Stimulated activated CD4-positive, alpha-beta T cell treated with anti-CD3 and anti-CD28 coated beads, Interleukin-12 subunit alpha, Interleukin-12 subunit beta, amount 100 ng/mL, for 24 hours (primary cell): ENCODE results near the gene ARNT2.
"Not testable (repeated sequence)": the region's sequence is repeated elsewhere in the genome, so short reads cannot be mapped to it uniquely, and the experiment has no call there.

ENCODE experiments used
- DNase-seq, 2 experiments: peaks; one replicate each; pipeline ENCODE4 v3.0.0-alpha.2; 2020; ENCODE audit warnings: low read depth in 2 of 2

The ARNT2 gene

DNA sequence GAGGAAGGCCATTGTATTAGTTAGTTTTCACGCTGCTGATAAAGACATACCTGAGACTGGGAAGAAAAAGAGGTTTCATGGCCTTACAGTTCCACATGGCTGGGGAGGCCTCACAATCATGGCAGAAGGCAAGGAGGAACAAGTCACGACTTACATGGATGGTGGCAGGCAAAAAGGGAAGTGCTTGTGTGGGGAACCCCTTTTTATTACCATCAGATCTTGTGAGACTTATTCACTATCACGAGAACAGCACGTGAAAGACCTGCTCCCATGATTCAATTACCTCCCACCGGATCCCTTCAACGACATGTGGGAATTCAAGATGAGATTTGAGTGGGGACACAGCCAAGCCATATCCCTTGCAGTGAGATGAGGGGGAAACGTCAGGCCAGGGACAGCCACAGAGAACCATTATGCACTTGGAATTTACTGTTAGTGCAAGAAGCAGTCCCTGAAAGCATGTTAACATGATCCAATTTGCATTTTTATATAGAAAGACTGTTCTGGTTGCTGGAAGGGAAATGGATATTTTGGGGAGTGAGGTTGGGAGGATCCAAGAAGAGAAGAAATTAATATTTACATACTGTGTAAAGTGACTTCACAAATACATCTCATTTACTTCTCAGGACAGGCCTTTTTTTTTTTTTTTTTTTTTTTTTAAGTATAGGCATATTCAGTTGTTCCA lies 87.1 kb downstream of the ARNT2 start:
- DNase-seq: no peak

DNA sequence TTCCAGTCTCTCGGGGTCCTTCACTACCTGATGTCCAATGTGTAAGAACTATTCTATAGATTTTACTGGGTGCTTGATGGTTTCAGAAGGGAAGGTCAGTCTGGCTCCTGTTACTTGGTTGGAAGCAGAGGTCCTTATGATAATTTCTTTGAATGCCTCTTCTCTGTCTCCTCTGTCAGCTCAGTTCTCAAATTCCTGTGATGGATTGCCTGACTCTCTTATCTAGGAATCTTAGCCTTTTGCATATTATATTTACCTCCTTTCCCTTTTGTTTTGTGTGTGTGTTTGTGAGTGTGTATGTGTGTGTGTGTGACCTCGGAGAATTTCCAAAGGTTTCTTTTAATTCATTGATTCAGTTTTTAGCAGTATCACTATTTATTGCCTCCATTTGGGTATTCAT lies 88.2 kb downstream of the ARNT2 start:
- DNase-seq: no peak

- no peak for DNase-seq
Observed at GRCh38 chr15:80492874-80493273, 88.7 kb downstream of the ARNT2 start.

- DNase-seq: no peak
Observed at GRCh38 chr15:80494351-80494751, 90.2 kb downstream of the ARNT2 start.

GRCh38 chr15:80494756-80495155 lies 90.6 kb downstream of the ARNT2 start:
- DNase-seq: no peak

DNA sequence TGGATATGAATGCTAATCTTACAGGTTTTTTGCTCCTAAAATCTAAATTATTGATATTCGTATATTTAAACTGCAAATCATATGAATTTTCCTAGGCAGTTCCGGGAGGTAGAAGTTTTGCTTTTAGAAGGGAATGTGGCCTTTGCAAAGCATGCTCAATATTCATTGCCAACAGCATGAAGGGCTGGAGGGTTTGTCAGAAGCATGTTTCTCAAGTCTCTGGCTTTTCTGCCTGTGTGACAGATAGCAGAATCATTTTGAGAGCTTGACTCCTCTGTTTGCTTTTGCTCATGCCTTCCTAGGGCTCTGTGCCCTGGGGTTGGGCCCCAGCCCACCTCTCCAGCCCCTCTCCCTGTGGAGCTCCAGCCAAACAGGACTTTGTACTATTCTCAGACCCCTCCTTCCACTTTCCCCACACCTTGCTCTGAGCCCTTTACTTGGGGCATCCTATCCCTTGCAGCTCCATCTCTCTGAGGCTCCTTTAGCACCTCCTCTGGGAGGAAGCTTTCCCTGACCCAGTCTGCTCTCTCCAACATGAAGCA lies 91.3 kb downstream of the ARNT2 start:
- DNase-seq: no peak

DNA sequence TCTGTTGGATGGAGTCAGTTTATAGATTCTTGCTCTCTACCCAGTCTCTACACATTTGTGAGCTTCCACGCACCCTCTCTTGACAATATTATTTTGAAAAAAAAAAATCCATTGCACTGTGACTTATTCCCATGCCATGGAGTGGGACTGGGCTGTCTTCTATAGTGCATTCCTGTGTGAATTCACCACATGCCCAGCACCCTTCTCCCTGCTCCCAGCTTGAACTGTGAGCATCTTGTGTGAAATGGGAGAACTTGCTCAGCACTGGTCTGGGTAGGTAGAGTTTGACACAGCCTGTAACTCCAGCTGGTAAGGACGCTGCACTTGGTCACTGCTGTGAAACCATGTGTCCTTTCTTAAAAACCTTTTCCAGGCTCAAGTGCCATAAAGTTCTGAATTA lies 91.9 kb downstream of the ARNT2 start:
- no peak for DNase-seq

- no peak for DNase-seq
Observed at GRCh38 chr15:80497221-80497620, 93.0 kb downstream of the ARNT2 start.

- no peak for DNase-seq
Observed at GRCh38 chr15:80498652-80499051, 94.5 kb downstream of the ARNT2 start.

- DNase-seq: no peak
Observed at GRCh38 chr15:80500021-80500420, 95.8 kb downstream of the ARNT2 start.

GRCh38 chr15:80501476-80501875 lies 97.3 kb downstream of the ARNT2 start:
- no peak for DNase-seq

GRCh38 chr15:80502782-80503181 lies 98.6 kb downstream of the ARNT2 start:
- DNase-seq: no peak

GRCh38 chr15:80503319-80503952 lies 99.3 kb downstream of the ARNT2 start:
- no peak for DNase-seq

DNA sequence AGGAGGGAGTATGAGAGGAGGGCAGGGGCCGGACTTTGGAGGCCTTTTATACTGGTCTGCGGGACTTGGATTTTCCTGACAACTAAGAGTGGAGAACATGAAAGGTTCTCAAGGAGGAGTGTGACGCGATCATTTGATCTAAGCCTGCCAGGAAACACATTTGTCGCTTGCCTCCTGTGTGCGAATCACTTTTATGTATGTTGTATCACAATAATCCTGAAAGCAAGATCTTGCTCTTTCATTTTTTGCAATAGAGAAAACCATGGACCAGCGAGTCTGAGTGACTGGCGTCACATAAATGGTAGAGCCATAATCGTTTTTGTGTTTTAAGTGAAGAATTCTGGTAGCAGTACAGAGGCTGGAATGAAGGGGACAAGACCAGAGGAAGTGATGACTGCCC lies 100.7 kb downstream of the ARNT2 start:
- DNase-seq: no peak

GRCh38 chr15:80506286-80506893 lies 102.2 kb downstream of the ARNT2 start:
- DNase-seq: no peak

DNA sequence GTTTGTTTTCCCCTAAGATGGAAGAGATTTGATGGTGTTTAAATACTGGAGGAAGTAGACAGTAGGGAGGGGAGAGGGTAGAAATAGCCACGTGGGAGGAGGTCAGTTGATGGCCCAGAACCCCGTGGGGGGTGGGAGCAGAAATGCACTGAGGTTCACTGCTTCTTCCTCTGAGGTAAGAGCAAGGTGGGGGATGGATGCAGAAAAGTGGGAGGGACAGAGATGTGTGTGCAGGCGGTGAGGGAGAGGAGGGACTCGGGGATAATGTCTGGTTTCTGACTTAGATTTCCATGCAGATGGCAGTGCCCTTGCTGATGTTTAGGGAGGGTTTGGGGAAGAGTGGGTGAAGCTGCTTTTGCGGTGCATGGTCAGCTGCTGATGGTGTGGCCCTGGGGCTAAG lies 102.9 kb downstream of the ARNT2 start:
- no peak for DNase-seq

DNA sequence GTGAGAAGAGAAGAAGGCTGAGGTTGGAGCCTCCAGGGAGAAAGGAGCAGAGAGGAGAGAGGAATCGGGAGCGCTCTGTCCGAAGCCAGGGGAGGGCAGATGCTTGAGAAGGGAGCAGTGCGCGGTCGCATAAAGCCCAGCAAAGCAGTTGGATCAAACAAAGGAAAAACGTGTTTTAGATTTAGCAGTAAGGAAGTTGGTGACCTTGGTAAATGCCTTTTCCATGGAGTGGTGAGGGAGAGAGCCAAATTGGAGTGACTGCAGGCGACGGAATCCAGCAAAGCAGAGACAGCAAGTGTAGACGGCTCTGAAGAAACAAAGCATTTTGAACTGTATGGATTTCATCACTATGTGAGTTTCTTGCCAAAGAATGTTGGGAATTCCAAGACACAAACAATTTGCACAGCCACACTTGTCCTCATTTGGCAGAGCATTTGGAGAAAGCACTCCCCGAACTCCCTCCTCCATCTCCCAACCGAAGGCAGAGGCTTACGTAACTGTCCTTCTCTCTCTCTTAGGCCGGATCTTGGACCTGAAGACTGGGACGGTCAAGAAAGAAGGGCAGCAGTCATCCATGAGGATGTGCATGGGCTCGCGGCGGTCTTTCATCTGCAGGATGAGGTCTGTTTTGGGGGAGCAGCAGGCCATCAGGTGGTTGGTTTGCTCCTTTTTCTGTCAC lies 103.6 kb downstream of the ARNT2 start:
- no peak for DNase-seq

DNA sequence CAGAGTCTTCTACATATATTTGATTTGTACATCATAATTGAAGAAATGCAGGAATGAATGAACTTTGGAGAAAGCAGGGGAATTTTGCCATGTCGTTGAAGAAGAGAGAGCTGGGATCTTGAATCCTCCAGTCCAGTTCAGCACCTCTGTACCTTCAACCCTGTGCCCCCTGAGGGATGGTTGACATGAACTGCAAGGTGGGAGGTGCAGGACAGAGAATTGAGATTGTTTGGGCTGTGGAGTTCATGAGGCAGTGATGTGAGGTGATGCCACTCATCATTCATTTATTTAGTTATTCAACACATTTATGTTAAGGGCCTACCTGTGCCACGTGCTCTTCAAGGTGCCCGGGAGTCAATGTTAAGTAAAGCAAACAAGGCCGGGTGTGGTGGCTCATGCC lies 104.6 kb downstream of the ARNT2 start:
- DNase-seq: no peak

DNA sequence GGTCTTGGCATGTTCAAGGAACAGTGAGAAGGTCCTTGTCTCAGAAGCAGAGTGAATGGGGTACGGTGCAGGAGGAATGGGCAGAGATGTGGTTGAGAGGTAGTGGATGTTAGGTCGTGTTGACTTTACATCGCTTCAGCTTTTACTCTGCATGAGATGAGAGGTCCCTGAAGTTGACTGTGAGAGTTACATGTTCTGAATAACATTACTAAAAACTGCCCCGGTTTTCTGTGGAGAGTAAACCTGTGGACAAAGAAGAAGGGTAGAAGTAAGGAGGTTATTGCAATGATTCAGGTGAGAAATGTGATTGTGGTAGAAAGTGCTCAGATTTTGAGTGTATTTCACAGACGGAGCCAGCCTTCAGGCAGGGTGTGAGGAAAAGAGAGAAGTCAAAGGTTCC lies 105.6 kb downstream of the ARNT2 start:
- DNase-seq: no peak

DNA sequence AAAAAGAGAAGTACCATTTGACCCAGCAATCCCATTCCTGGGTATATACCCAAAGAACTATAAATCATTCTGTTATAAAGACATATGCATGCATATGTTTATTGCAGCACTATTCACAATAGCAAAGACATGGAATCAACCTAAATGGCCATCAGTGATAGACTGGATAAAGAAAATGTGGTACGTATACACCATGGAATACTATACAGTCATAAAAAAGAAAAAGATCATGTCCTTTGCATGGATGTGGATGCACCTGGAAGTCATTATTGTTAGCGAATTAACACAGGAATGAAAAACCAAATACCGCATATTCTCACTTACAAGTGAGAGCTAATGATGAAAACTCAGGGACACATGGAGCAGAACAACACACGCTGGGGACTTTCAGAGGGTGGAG lies 106.8 kb downstream of the ARNT2 start:
- not testable (repeated sequence) for DNase-seq

DNA sequence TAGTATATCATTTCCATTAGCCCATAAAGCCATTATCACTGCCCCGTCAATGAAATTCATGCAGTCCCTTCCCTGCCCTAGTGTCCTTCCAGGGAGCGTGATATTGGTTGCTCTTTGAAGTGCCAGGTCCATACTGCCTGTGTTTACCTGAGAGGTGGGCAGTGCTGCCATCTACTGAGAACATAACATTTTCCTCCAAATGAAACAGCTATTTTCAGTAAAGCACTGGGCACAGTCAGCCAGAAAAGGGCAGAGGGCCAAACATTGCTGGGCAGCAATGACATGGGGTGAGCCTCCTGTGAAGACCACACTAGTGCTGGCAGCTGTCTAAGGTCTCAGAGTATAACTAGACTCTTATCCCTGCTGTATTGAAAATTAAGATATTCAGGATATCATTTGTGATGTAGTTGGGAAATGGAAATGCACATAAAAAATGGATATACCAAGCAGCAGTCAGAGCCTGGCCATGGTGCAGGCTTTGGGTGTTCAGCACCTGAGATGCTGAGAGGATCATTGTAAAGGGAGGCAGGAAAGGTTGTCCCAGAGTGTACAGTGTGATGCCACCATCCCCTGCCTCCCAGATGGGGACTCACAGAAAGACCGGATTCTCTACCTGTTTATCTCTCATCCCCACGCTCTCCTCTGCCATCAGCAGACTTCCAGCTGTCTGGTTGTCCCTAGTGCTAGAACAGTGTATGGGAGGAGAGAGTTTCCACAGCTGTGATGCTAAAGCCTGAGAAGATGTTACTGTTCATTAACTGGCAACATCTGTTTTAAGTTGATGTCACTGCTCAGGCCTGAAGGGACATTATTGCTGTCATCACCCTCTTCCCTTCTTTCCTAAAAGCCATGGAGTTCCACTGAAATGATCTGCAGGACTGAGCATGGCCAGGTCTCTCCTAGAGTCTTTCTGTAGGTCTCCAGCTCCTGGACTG lies 108.8 kb downstream of the ARNT2 start:
- no peak for DNase-seq
